Type B pancreatic cell (in vitro differentiated cells): ENCODE results near the gene PKD1. TPM values are rescaled to one million over a fixed set of nuclear protein-coding genes. Genes with fewer than 3 reads are reported as not detected.
"Not testable (repeated sequence)": the region's sequence is repeated elsewhere in the genome, so short reads cannot be mapped to it uniquely, and the experiment has no call there.

Experiments used
- DNase-seq: peaks from one replicate; pipeline ENCODE4 v3.0.0; 2021; ENCODE audit warnings: mixed read lengths; ENCODE audit not compliant: unreplicated experiment; ENCODE audit errors: extremely low spot score
- H3K27ac Mint-ChIP-seq: 2 replicates; pipeline ENCODE4 v1.8.0; 2021; ENCODE audit warnings: mild to moderate bottlenecking, mixed read lengths
- H3K27me3 Mint-ChIP-seq: 2 replicates; pipeline ENCODE4 v1.8.0; 2021; ENCODE audit warnings: mixed read lengths
- H3K36me3 Mint-ChIP-seq: 2 replicates; pipeline ENCODE4 v1.8.0; 2021; ENCODE audit warnings: mixed read lengths
- H3K4me1 Mint-ChIP-seq: one replicate; pipeline ENCODE4 v1.8.0; 2021; ENCODE audit warnings: mixed read lengths; ENCODE audit not compliant: unreplicated experiment
- H3K4me3 Mint-ChIP-seq: 2 replicates; pipeline ENCODE4 v1.8.0; 2021; ENCODE audit warnings: mild to moderate bottlenecking, mixed read lengths
- H3K9me3 Mint-ChIP-seq: 2 replicates; pipeline ENCODE4 v1.8.0; 2021; ENCODE audit warnings: mixed read lengths
- total RNA-seq: library from RNA; stranded (reverse); gene quantifications from 2 replicates; pipeline ENCODE4 v1.2.1, GENCODE V29; 2021; ENCODE audit warnings: low replicate concordance
- TF ChIP-seq, protein P1 (sequence below): fragments of 200-600 bp; sonication (generic); conservative IDR thresholded peaks from 2 replicates; pipeline ENCODE4 v1.5.0; 2021; ENCODE audit warnings: antibody characterized with exemption, mild to moderate bottlenecking

PKD1 gene
- total RNA-seq, 1 donor from 2014 or later, result 131 TPM

DNA sequence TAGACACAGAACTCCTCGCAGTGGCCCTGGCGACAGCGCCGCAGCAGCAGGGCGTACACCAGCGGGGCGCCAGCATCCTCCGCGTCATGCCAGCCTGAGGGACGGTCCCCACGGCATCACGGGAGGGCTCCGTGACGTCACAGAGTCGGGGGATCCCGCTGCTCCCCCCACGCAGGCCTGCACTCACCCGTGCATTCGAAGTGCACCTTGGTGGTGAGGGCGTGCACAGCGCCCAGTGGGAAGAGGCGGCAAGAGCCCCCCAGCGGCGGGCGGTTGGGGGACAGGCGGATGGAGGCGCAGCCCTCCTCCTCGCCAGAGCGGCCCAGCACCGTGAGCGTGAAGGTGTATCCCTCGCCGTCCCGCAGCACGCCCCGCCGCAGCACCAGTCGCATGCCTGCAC lies 29.5 kb downstream of the PKD1 start:
- H3K27ac Mint-ChIP-seq, H3K9me3 Mint-ChIP-seq, H3K27me3 Mint-ChIP-seq, DNase-seq, H3K4me3 Mint-ChIP-seq, H3K4me1 Mint-ChIP-seq, H3K36me3 Mint-ChIP-seq: not testable (repeated sequence)

DNA sequence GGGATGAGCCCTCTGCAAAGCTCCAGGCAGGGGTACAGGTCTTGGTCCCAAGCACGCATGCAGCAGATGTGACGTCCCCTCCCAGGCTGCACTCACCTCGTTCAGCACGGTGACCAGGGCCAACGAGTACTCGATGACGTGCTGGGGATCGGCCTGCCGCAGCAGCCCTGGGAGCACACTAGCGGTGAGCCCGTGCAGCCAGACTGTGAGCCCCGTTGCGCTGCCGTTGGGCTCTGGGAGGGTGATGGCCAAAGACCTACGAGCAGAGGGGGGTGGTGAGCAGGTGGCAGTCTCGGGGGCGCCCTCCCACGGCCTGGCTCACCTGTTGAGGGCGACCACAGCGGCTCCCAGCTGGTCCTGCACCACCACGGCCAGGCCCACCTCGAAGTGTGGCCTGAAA lies 29.9 kb downstream of the PKD1 start:
- H3K4me1 Mint-ChIP-seq, H3K27me3 Mint-ChIP-seq, H3K4me3 Mint-ChIP-seq, H3K27ac Mint-ChIP-seq, DNase-seq, H3K36me3 Mint-ChIP-seq, H3K9me3 Mint-ChIP-seq: not testable (repeated sequence)

DNA sequence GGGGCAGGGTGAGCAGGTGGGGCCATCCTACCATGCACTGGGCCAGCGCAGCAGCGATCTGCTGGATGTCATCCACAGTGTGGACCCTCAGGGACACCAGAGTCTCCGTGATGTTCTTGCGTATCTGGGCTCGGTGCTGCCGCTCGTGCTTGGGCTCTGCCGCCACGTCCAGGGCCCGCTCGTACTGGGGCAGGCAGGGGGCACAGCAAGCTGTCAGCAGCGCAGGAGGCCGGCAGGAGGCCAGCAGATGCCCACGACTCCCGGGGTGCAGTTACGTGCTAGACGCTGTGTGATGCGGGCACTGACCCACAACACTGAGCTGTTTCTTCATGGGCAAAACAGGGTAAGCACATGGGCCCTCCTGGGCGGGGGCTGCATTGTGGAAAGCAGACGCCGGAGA lies 30.4 kb downstream of the PKD1 start:
- not testable (repeated sequence) for H3K27ac Mint-ChIP-seq, H3K27me3 Mint-ChIP-seq, H3K4me3 Mint-ChIP-seq, H3K36me3 Mint-ChIP-seq, H3K4me1 Mint-ChIP-seq, DNase-seq, H3K9me3 Mint-ChIP-seq

DNA sequence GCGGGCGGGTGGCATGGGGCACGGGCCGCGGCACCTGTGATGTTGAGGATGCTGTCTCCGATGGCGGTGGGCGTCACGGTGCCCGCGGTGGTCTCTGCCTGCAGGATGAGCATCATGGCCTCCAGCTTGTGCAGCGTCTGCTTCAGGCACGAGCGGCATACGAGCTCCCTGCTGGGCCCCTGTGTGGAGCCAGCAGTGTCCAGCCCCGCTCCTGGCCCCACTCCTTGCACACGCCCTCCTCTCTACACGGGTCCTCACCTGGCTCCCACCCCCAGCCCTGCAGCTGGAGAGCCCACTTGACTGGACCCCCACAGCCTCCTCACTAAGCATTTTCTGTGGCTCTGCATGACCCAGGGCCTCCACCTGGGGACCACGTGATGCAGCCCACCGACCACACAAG lies 31.2 kb downstream of the PKD1 start:
- DNase-seq, H3K36me3 Mint-ChIP-seq, H3K4me1 Mint-ChIP-seq, H3K9me3 Mint-ChIP-seq, H3K27me3 Mint-ChIP-seq, H3K27ac Mint-ChIP-seq, H3K4me3 Mint-ChIP-seq: not testable (repeated sequence)

DNA sequence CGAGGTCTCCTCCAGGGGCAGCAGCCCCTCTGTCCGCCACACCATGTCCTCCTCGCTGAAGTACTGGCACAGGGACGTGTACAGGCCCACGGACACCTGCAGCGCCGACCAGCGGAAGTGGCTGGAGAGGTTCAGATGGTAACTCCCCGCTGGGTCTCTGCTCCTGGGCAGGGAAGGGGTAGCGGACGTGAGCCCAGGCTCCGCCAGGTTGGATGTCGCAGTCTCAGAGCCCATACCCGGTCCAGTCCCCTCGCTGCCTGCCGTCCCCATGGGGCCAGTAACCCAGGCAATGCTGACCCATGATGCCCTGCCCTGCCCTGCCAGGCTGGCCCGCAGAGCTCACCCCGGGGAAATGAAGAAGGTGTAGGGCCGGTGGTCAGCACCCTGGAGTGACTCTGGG lies 33.2 kb downstream of the PKD1 start:
- Mint-ChIP-seq H3K4me3 (no peak overlapping the region), H3K36me3 (peaks cover 5% of the 10 kb centered on the region), H3K4me1 (no peaks in the 10 kb centered on the region)

DNA sequence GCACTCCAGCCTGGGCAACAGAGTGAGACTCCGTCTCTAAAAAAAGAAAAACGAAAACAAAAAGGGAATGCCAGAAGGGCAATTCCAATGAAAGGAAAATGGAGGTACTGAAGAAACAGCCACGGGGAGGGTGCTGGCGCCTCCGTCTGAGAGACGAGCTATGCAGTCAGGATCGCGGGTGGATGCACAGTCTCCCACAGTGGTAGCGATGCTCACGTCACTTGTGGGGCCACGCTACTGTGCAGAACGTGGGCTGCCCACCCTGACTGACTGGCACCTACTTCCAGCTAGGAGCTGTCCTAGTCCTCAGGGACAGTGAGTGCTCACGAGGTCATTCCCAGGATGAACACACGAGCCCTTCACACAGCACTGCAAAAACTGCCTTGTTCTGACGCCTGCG lies 34.1 kb downstream of the PKD1 start:
- H3K4me3 Mint-ChIP-seq, result not testable (repeated sequence)

More for the DNA sequence above, 33.2 kb downstream of the PKD1 start:
- Mint-ChIP-seq H3K9me3 (no peaks in the 10 kb centered on the region), H3K27ac (no peak overlapping the region), H3K27me3 (no peaks in the 10 kb centered on the region)
- TF ChIP-seq, protein P1, sequence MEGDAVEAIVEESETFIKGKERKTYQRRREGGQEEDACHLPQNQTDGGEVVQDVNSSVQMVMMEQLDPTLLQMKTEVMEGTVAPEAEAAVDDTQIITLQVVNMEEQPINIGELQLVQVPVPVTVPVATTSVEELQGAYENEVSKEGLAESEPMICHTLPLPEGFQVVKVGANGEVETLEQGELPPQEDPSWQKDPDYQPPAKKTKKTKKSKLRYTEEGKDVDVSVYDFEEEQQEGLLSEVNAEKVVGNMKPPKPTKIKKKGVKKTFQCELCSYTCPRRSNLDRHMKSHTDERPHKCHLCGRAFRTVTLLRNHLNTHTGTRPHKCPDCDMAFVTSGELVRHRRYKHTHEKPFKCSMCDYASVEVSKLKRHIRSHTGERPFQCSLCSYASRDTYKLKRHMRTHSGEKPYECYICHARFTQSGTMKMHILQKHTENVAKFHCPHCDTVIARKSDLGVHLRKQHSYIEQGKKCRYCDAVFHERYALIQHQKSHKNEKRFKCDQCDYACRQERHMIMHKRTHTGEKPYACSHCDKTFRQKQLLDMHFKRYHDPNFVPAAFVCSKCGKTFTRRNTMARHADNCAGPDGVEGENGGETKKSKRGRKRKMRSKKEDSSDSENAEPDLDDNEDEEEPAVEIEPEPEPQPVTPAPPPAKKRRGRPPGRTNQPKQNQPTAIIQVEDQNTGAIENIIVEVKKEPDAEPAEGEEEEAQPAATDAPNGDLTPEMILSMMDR, result no peak
- no peak for DNase-seq

DNA sequence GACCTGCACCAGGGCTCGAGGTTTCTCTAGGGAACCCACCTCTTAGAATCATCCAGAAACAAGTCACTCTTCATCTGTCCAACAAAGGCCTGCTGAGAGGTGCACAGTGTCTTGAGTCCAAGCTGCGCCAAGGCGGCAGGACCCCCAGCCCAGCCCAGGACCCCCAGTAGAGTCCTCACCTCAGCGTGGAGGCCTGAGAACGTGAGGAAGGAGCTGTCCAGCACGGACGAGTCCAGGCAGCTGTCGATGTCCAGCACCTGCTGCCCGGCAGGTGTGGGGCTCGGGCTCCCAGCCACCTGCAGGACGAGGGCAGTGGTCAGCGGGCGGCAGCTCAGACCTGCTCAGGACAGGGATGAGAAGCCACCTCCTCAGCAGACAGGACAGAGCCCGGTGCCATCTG lies 38.0 kb downstream of the PKD1 start:
- H3K4me3 Mint-ChIP-seq, DNase-seq, H3K9me3 Mint-ChIP-seq, H3K27me3 Mint-ChIP-seq, H3K36me3 Mint-ChIP-seq, H3K27ac Mint-ChIP-seq, H3K4me1 Mint-ChIP-seq: not testable (repeated sequence)

More for the DNA sequence above, 34.1 kb downstream of the PKD1 start:
- H3K9me3 Mint-ChIP-seq, H3K4me1 Mint-ChIP-seq, H3K27me3 Mint-ChIP-seq, H3K36me3 Mint-ChIP-seq, DNase-seq: not testable (repeated sequence)
- peak overlapping the region; percentile 53 for H3K27ac Mint-ChIP-seq

DNA sequence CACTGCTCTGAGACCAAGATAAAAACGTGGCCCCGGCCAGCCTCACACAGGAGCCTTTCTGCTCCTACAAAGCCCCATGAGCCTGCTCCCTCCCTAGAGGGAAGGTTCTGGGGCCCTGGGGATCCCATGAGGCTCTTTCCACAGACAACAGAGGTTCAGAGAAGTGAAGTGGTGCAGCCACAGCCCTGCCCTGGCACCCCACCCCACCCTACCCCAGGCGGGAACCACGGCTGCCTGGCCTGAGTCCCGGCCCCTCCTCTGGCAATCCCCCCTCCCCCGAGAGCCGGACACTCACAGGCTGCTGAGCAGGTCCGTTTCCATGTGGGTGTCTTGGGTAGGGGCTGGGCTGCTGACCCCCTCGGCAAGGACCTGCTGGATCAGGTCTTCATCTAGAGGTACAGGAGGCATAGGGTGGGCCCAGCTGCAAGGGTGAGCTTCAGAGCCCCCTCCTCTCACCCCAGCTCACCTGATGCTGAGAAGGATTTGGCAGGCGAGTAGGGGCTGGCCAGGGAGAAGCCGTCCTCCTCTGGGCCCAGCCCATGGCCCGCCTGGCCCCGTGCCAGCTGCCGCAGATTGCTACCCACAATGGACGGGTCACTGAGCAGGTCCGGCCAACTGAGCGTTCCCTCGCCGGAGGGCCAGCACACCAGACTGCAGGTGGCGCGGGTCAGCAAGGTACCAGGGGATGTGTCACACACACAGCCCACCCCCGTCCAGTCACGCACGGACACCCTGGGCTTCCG lies 38.7 kb downstream of the PKD1 start:
- Mint-ChIP-seq H3K4me1 (no peaks in the 10 kb centered on the region), H3K9me3 (no peaks in the 10 kb centered on the region), H3K36me3 (peaks cover 8% of the 10 kb centered on the region), H3K27ac (no peak overlapping the region), H3K27me3 (no peaks in the 10 kb centered on the region), H3K4me3 (no peak overlapping the region)
- no peak for DNase-seq
- TF ChIP-seq, protein P1, result no peak
